Endothelial cell of umbilical vein (primary cell): ENCODE data around the gene NT5DC2. TPM values are rescaled to one million over a fixed set of nuclear protein-coding genes. Genes with fewer than 3 reads are reported as not detected.

Source experiments
- Bru-seq: library from RNA; stranded (reverse); fragments of 400-500 nt; gene quantifications from one replicate; lab custom pipeline; 2021; lab: Mats Ljungman, UMichigan
- BruChase-seq, 2 experiments: library from RNA; stranded (reverse); fragments of 400-500 nt; gene quantifications; one replicate each; lab custom pipeline; 2021; lab: Mats Ljungman, UMichigan
- BruUV-seq: library from RNA; stranded (reverse); fragments of 400-500 nt; replicated peaks from 2 replicates; lab custom pipeline; 2021; lab: Mats Ljungman, UMichigan
- CTCF ChIA-PET: fragments of 300-600, 350-600 bp; sonication (Branson Sonifier 250); formaldehyde crosslinking; loops from one replicate; lab custom pipeline; 2021; ENCODE audit warnings: antibody characterized with exemption, inconsistent platforms; lab: Charles Lee
- POLR2A ChIA-PET: fragments of 300-600, 350-600 bp; sonication (Branson Sonifier 250); formaldehyde crosslinking; loops from one replicate; lab custom pipeline; 2021; ENCODE audit warnings: antibody characterized with exemption, inconsistent platforms; lab: Charles Lee
- DNase-seq: peaks from one replicate; pipeline ENCODE4 v3.0.0-alpha.2; 2011; ENCODE audit warnings: low read depth, low spot score
- FAIRE-seq: peaks from 2 replicates; lab custom pipeline; 2011; peaks lifted over from hg19 to GRCh38; lab: Jason Lieb, UNC
- H2AFZ ChIP-seq: 2 replicates; pipeline ENCODE4 v1.6.0; 2012; ENCODE audit warnings: low read depth, low read length, control low read depth, inconsistent platforms
- H3K27ac ChIP-seq: 2 replicates; pipeline ENCODE4 v1.5.1; 2011; ENCODE audit warnings: low read depth, mild to moderate bottlenecking, control low read depth, low read length, moderate library complexity; ENCODE audit not compliant: insufficient read depth
- H3K27me3 ChIP-seq, 2 experiments: 2 replicates each; pipeline versions ENCODE4 v1.6.0 to v1.6.1; 2011; ENCODE audit warnings: low read length in 2 of 2, mixed read lengths in 1 of 2; ENCODE audit not compliant: control insufficient read depth in 2 of 2, insufficient read depth in 2 of 2
- H3K36me3 ChIP-seq, 2 experiments: 2 replicates in 1 of 2; 3 replicates in 1 of 2; pipeline ENCODE4 v1.5.1; 2011; ENCODE audit warnings: low read length in 2 of 2, mild to moderate bottlenecking in 1 of 2, moderate library complexity in 1 of 2; ENCODE audit not compliant: control insufficient read depth in 2 of 2, insufficient read depth in 2 of 2; ENCODE audit errors: extremely low read depth in 1 of 2
- H3K4me1 ChIP-seq: 3 replicates; pipeline ENCODE4 v1.5.1; 2011; ENCODE audit warnings: mild to moderate bottlenecking, low read length; ENCODE audit not compliant: control insufficient read depth, insufficient read depth; ENCODE audit errors: extremely low read depth
- H3K4me2 ChIP-seq: 2 replicates; pipeline ENCODE4 v1.6.1; 2011; ENCODE audit warnings: low read length, control low read depth, mixed read lengths; ENCODE audit not compliant: insufficient read depth
- H3K4me3 ChIP-seq, 3 experiments: fragments of 200-600 bp in 1 of 3; sonication (generic), shearing (Covaris generic) in 1 of 3; replicated peaks in 1 of 3; 2 replicates each; pipeline ENCODE4 v1.5.1; 2011 to 2016; ENCODE audit warnings: control low read depth in 3 of 3, low read length in 3 of 3, mild to moderate bottlenecking in 2 of 3, inconsistent platforms in 1 of 3, low read depth in 1 of 3, moderate library complexity in 1 of 3; ENCODE audit not compliant: insufficient read depth in 1 of 3
- H3K79me2 ChIP-seq: 2 replicates; pipeline ENCODE4 v1.6.0; 2012; ENCODE audit warnings: low read length, inconsistent platforms; ENCODE audit not compliant: control insufficient read depth, insufficient read depth
- H3K9ac ChIP-seq: replicated peaks from 2 replicates; pipeline ENCODE3; 2011; ENCODE audit warnings: low read length, control low read depth; ENCODE audit not compliant: insufficient read depth; ENCODE audit errors: extremely low read depth
- H3K9me1 ChIP-seq: replicated peaks from 3 replicates; pipeline ENCODE4 v1.6.0; 2011; ENCODE audit warnings: mild to moderate bottlenecking, low read length; ENCODE audit not compliant: control insufficient read depth, insufficient read depth; ENCODE audit errors: extremely low read depth
- H3K9me3 ChIP-seq: replicated peaks from 2 replicates; pipeline ENCODE4 v1.5.1; 2012; ENCODE audit warnings: low read length, inconsistent platforms; ENCODE audit not compliant: control insufficient read depth, insufficient read depth
- H4K20me1 ChIP-seq: replicated peaks from 2 replicates; pipeline ENCODE3; 2011; ENCODE audit warnings: mild to moderate bottlenecking, low read length; ENCODE audit not compliant: control insufficient read depth, insufficient read depth; ENCODE audit errors: extremely low read depth
- CTCF ChIP-seq, 2 donors: IDR thresholded peaks; 1 replicate in 1 of 2; 2 replicates in 1 of 2; pipeline ENCODE4 v1.5.1; 2011; ENCODE audit warnings: low read length in 2 of 2, mild to moderate bottlenecking in 2 of 2, moderate library complexity in 2 of 2, control low read depth in 1 of 2, inconsistent platforms in 1 of 2, low read depth in 1 of 2; ENCODE audit not compliant: insufficient read depth in 1 of 2; ENCODE audit errors: extremely low read depth in 1 of 2
- EZH2 ChIP-seq: IDR thresholded peaks from 2 replicates; pipeline ENCODE4 v1.6.1; 2012; ENCODE audit warnings: borderline replicate concordance, low read depth, mild to moderate bottlenecking, moderate library complexity, low read length, inconsistent platforms; ENCODE audit not compliant: severe bottlenecking
- GATA2 ChIP-seq: IDR thresholded peaks from 2 replicates; pipeline ENCODE4 v1.7.0; 2011; ENCODE audit warnings: low read depth, mild to moderate bottlenecking, moderate library complexity, mixed read lengths, low read length; ENCODE audit not compliant: insufficient read length, insufficient read depth
- JUN ChIP-seq: IDR thresholded peaks from 2 replicates; pipeline ENCODE4 v1.6.1; 2011; ENCODE audit warnings: borderline replicate concordance, low read depth; ENCODE audit not compliant: insufficient read length, insufficient read depth
- MYC ChIP-seq: IDR thresholded peaks from one replicate; pipeline ENCODE4 v1.6.1; 2011; ENCODE audit warnings: mild to moderate bottlenecking, low read depth, low read length
- POLR2A ChIP-seq: IDR thresholded peaks from 2 replicates; pipeline ENCODE4 v1.6.1; 2012; ENCODE audit warnings: low read depth, mild to moderate bottlenecking, control low read depth, low read length
- POLR2AphosphoS5 ChIP-seq: IDR thresholded peaks from 2 replicates; pipeline ENCODE4 v1.6.1; 2012; ENCODE audit warnings: low read depth, mild to moderate bottlenecking, control low read depth, low read length, moderate library complexity; ENCODE audit not compliant: insufficient read depth
- dilution Hi-C: fragments of 300-500 bp; cut with MboI; formaldehyde crosslinking; loops from one replicate; pipeline ENCODE4 v1.15.0; 2019; ENCODE audit warnings: low sequenced_read_pairs; ENCODE audit not compliant: extremely low pct_ligation_motif_present
- intact Hi-C: fragments of 100-400 bp; cut with micrococcal nuclease; formaldehyde crosslinking; loops from one replicate; pipeline ENCODE4 v1.10.0; 2022
- long read RNA-seq: library from polyadenylated mRNA; stranded (forward); transcript quantifications from one replicate; pipeline ENCODE4 v2.0.0, GENCODE V29; 2021
- polyA minus RNA-seq, 3 experiments: library from RNA; depleted of rRNA, polyadenylated mRNA; stranded (reverse); fragments of >200 nt; gene quantifications; 1 replicate in 1 of 3; 2 replicates in 2 of 3; pipeline ENCODE4 v1.2.3, GENCODE V29; 2011
- polyA plus RNA-seq, 4 experiments: library from polyadenylated mRNA; depleted of rRNA in 3 of 4; stranded (reverse) in 3 of 4; unstranded in 1 of 4; fragments of >200 nt; gene quantifications; 2 replicates each; pipeline versions ENCODE4 v1.2.1 to v1.2.3, GENCODE V29; 2011 to 2012; ENCODE audit warnings: missing spikeins in 1 of 4
- total RNA-seq: library from RNA; stranded (reverse); gene quantifications from 2 replicates; pipeline ENCODE4 v1.2.3, GENCODE V29; 2021

The NT5DC2 gene
- total RNA-seq (298 and 327 TPM in 2 replicates), polyA plus RNA-seq (402 and 516 TPM in 2 replicates), polyA minus RNA-seq (347 and 373 TPM in 2 replicates), Bru-seq, nascent RNA (percentile 66 among the genes with signal in this experiment), BruChase-seq, experiment 1, labeled RNA remaining after a 6-hour chase (percentile 92 among the genes with signal in this experiment), BruChase-seq, experiment 2, labeled RNA remaining after a 2-hour chase (percentile 90 among the genes with signal in this experiment)
- polyA plus RNA-seq (2011; cell fraction: cytosol; rRNA removed) = 255 and 292 TPM in 2 replicates
- polyA plus RNA-seq (2011; cell fraction: nucleus; rRNA removed) = 357 and 428 TPM in 2 replicates
- 145 and 210 TPM in 2 replicates for polyA plus RNA-seq (2012)
- polyA minus RNA-seq (2011; cell fraction: cytosol; rRNA and poly(A)+ RNA removed) = 52.0 TPM
- 114 and 115 TPM in 2 replicates for polyA minus RNA-seq (2011; cell fraction: nucleus; rRNA and poly(A)+ RNA removed)
- long read RNA-seq, transcript NT5DC2-202 (14 exons, 1,795 nt) = major isoform, 811 of 1,355 reads
- long read RNA-seq, partial matches to known transcripts = 349 of 1,355 reads
- long read RNA-seq, other reads (novel, unspliced or antisense) = 179 of 1,355 reads

- no peaks in the 10 kb centered on the region for H4K20me1 ChIP-seq
Observed at GRCh38 chr3:52533623-52534280, at the start of gene NT5DC2. Gene NT5DC2, minus strand, starts transcription at chr3:52533857. Its CDS starts 120 bp downstream, at chr3:52533737.

More at GRCh38 chr3:52533623-52534280, at the start of gene NT5DC2:
- ChIA-PET POLR2A (interaction anchor here (1.1 kb wide), 1 partner anchor 43 kb away, joined by 3 read pairs; no protein-coding TSS in a partner anchor), CTCF (no interaction called here)
- H3K9me3 ChIP-seq = no peaks in the 10 kb centered on the region
- no peak within 1 kb of the TSS for H2AFZ ChIP-seq
- H3K27me3 ChIP-seq = no peaks in the 10 kb centered on the region
- H3K9me1 ChIP-seq = no peaks in the 10 kb centered on the region
- intact Hi-C loops (no loop called here), dilution Hi-C loops (no loop called here)
- FAIRE-seq = peak; percentile 62
- H3K36me3 ChIP-seq = peaks cover 0 to 5% of the 10 kb centered on the region in 2 experiments
- peak within 1 kb of the TSS; percentile 92 for H3K27ac ChIP-seq
- BruUV-seq = no TSS peak
- H3K4me1 ChIP-seq = peaks cover 57% of the 10 kb centered on the region
- H3K4me3 ChIP-seq = peak within 1 kb of the TSS; percentile 34 to 90 (median 71)
- H3K9ac ChIP-seq = peak within 1 kb of the TSS; percentile 95
- H3K4me2 ChIP-seq = peak within 1 kb of the TSS; percentile 79
- peaks cover 59% of the 10 kb centered on the region for H3K79me2 ChIP-seq
- peak; percentile 58 for DNase-seq
- TF ChIP-seq JUN = no peak
- TF ChIP-seq EZH2 = no peak
- peak; percentile 52 for TF ChIP-seq POLR2A
- TF ChIP-seq POLR2AphosphoS5 = peak; percentile 36
- peak in 1 of 2 donors; percentile 21 for TF ChIP-seq CTCF (IDR thresholded peaks at IDR 0.05; ENCODE audit: extremely low read depth in 1 of 2, insufficient read depth in 1 of 2, low read depth in 1 of 2, low read length in 2 of 2)
- TF ChIP-seq MYC = no peak
- no peak for TF ChIP-seq GATA2
